SU-DHL-6 (cell line): Measurements from ENCODE around the gene MEI1.

ENCODE experiments used
- EZH2phosphoT487 ChIP-seq: fragments of 200-600 bp; sonication (generic), shearing (Covaris generic); conservative IDR thresholded peaks from 2 replicates; pipeline ENCODE4 v1.6.1; 2018; ENCODE audit warnings: mild to moderate bottlenecking, antibody characterized with exemption, low read length, moderate library complexity, mixed read lengths
- TF ChIP-seq, protein P1 (sequence below): fragments of 200-600 bp; sonication (generic); IDR thresholded peaks from one replicate; pipeline ENCODE4 v1.5.1; 2017; ENCODE audit warnings: antibody characterized with exemption, mild to moderate bottlenecking, low read length, moderate library complexity; ENCODE audit not compliant: insufficient read depth, poor library complexity, severe bottlenecking

DNA sequence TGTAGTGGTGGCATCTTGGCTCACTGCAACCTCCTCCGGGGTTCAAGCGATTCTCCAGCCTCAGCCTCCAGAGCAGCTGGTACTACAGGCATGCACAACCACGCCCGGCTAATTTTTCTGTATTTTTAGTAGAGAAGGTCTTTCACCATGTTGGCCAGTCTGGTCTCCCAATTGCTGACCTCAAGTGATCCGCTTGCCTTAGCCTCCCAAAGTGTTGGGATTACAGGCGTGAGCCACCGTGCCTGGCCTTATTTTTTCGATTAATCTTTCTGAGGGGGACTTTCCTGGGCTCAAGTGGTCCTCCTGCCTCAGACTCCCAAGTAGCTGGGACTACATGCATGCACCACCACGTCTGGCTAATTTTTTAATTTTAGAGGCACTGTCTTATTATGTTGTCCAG, 16.3 kb upstream of the MEI1 start:
- TF ChIP-seq, protein P1, sequence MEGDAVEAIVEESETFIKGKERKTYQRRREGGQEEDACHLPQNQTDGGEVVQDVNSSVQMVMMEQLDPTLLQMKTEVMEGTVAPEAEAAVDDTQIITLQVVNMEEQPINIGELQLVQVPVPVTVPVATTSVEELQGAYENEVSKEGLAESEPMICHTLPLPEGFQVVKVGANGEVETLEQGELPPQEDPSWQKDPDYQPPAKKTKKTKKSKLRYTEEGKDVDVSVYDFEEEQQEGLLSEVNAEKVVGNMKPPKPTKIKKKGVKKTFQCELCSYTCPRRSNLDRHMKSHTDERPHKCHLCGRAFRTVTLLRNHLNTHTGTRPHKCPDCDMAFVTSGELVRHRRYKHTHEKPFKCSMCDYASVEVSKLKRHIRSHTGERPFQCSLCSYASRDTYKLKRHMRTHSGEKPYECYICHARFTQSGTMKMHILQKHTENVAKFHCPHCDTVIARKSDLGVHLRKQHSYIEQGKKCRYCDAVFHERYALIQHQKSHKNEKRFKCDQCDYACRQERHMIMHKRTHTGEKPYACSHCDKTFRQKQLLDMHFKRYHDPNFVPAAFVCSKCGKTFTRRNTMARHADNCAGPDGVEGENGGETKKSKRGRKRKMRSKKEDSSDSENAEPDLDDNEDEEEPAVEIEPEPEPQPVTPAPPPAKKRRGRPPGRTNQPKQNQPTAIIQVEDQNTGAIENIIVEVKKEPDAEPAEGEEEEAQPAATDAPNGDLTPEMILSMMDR, result no peak
- no peak for TF ChIP-seq EZH2phosphoT487
